Mammary epithelial cell (primary cell): ENCODE data around the gene PLCG1.

ENCODE experiments used
- EZH2 ChIP-seq: IDR thresholded peaks from 2 replicates; pipeline ENCODE4 v1.6.1; 2012; ENCODE audit warnings: low read length, inconsistent platforms, borderline replicate concordance
- TF ChIP-seq, protein P1 (sequence below), 2 donors: IDR thresholded peaks in 1 of 2; conservative IDR thresholded peaks in 1 of 2; 2 replicates each; pipeline ENCODE4 v1.5.1; 2011 to 2012; ENCODE audit warnings: inconsistent platforms in 2 of 2, low read length in 2 of 2, mild to moderate bottlenecking in 2 of 2, control low read depth in 1 of 2, low read depth in 1 of 2; ENCODE audit not compliant: insufficient read depth in 1 of 2; ENCODE audit errors: extremely low read depth in 1 of 2

DNA sequence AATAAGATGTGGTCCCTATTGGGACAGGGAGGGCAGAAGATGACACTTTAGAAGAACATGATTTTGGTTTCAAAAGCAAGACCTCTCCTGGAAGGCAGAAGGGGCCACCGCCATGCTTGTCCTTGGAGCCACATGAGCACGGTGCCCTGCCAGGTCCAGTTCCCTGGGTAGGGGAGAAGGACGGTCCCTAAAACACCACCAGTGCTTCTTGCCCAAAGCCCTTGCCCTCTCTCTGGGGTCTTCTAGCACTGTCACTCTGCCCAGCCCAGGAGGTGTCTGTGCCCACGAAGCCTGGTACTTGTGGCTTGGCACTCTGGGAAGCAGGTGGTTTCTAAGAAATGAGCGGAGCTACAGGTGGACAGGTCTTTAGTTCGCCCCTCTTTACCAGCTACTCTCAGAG, 46.0 kb downstream of the PLCG1 start:
- TF ChIP-seq, protein P1, sequence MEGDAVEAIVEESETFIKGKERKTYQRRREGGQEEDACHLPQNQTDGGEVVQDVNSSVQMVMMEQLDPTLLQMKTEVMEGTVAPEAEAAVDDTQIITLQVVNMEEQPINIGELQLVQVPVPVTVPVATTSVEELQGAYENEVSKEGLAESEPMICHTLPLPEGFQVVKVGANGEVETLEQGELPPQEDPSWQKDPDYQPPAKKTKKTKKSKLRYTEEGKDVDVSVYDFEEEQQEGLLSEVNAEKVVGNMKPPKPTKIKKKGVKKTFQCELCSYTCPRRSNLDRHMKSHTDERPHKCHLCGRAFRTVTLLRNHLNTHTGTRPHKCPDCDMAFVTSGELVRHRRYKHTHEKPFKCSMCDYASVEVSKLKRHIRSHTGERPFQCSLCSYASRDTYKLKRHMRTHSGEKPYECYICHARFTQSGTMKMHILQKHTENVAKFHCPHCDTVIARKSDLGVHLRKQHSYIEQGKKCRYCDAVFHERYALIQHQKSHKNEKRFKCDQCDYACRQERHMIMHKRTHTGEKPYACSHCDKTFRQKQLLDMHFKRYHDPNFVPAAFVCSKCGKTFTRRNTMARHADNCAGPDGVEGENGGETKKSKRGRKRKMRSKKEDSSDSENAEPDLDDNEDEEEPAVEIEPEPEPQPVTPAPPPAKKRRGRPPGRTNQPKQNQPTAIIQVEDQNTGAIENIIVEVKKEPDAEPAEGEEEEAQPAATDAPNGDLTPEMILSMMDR (conservative IDR thresholded peaks at IDR 0.05 in 1 of 2, IDR thresholded peaks at IDR 0.05 in 1 of 2; ENCODE audit: extremely low read depth in 1 of 2, insufficient read depth in 1 of 2, low read depth in 1 of 2, low read length in 2 of 2), result no peak
- TF ChIP-seq EZH2, result no peak
